Measurements from ENCODE around the gene B3GLCT. TPM values are rescaled to one million over a fixed set of nuclear protein-coding genes. Genes with fewer than 3 reads are reported as not detected.

B3GLCT gene
- total and polyA plus RNA-seq, 7 donors = 1.1 to 5.5 (median 2.8) TPM

DNA sequence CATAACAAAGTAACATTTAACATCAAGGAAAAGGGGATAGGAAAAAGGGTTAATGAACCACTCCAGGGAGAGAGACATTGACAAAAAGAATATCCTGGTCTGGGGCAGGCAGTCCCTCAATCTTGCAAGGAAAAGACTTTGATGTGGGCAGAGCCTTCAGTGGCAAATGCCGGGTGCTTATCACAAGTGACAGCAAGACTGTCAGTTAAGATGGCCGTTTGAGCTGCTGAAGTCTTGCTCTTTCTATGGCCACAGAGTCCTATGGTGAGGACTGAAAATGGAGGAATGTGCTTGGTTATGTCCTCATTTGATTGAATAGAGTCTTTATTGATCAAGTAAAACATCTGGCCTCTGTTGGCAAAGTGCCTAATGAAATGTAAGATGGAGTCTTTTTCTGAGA is 112.1 kb downstream of the B3GLCT start:
- intact Hi-C loops (cut with DNase I) = no loop called here
- Histone ChIP-seq H3K27me3 (ENCODE audit: insufficient read depth in 3 of 3, low read length in 2 of 3) (no peaks in the 10 kb centered on the region), H3K27ac (peak overlapping the region; percentile 83), H3K4me3 (no peak overlapping the region), H3K36me3 (ENCODE audit: insufficient read depth in 1 of 2, low read depth in 1 of 2) (no peaks in the 10 kb centered on the region), H3K4me1 (peaks cover 21% of the 10 kb centered on the region), H3K9me3 (no peaks in the 10 kb centered on the region)
- TF ChIP-seq, protein P1, sequence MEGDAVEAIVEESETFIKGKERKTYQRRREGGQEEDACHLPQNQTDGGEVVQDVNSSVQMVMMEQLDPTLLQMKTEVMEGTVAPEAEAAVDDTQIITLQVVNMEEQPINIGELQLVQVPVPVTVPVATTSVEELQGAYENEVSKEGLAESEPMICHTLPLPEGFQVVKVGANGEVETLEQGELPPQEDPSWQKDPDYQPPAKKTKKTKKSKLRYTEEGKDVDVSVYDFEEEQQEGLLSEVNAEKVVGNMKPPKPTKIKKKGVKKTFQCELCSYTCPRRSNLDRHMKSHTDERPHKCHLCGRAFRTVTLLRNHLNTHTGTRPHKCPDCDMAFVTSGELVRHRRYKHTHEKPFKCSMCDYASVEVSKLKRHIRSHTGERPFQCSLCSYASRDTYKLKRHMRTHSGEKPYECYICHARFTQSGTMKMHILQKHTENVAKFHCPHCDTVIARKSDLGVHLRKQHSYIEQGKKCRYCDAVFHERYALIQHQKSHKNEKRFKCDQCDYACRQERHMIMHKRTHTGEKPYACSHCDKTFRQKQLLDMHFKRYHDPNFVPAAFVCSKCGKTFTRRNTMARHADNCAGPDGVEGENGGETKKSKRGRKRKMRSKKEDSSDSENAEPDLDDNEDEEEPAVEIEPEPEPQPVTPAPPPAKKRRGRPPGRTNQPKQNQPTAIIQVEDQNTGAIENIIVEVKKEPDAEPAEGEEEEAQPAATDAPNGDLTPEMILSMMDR (IDR thresholded peaks at IDR 0.05) = no peak
- ATAC-seq = no peak
- WGBS, 3 donors = 81 to 96% (median 92%) methylated on average over 2 of the region's 2 CpGs
- no peak for DNase-seq

DNA sequence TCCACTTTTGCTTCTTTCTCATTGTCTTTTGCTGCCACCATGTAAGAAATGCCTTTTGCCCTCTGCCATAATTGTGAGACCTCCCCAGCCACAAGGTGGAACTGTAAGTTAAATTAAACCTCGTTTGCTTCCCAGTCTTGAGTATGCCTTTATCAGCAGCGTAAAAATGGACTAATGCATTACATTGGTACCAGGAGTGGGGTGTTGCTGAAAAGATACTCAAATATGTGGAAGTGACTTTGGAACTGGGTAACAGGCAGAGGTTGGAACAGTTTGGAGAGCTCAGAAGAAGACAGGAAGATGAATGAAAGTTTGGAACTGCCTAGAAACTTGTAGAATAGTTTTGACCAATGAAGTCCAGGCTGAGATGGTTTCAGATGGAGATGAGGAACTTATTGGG is 115.2 kb downstream of the B3GLCT start:
- intact Hi-C loops (cut with DNase I) = no loop called here
- peaks cover 21% of the 10 kb centered on the region for H3K4me1 ChIP-seq
- 93 to 96% (median 94%) methylated on average over 2 of the region's 2 CpGs for WGBS, 3 donors
- H3K36me3 ChIP-seq (ENCODE audit: insufficient read depth in 1 of 2, low read depth in 1 of 2) = peaks cover 0 to 13% of the 10 kb centered on the region in 2 donors
- DNase-seq (no peak), ATAC-seq (no peak)
- no peak overlapping the region for H3K27ac ChIP-seq
- TF ChIP-seq, protein P1 (IDR thresholded peaks at IDR 0.05) = no peak
- no peaks in the 10 kb centered on the region for H3K9me3 ChIP-seq
- H3K4me3 ChIP-seq = no peak overlapping the region
- H3K27me3 ChIP-seq (ENCODE audit: insufficient read depth in 3 of 3, low read length in 2 of 3) = no peaks in the 10 kb centered on the region

DNA sequence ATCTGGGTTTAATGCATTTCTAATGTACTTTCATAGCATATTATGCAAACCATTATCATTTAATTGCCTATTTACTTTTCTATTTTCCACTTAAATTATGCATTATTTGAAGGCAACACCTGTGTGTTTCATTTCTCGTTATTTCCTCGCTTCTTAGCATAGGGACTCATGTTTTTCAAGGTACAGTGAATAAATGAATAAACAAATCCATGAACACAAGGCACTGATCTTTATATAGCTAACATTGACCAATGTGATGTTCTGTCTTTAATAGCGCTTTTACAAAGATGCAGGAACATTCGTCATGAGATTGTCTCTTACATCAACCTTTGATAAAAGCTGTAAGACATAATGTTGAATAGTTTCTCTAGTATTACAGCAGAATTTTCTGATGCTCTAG is 121.2 kb downstream of the B3GLCT start:
- Histone ChIP-seq H3K36me3 (ENCODE audit: insufficient read depth in 1 of 2, low read depth in 1 of 2) (peaks cover 0 to 20% of the 10 kb centered on the region in 2 donors), H3K4me1 (no peaks in the 10 kb centered on the region), H3K27me3 (ENCODE audit: insufficient read depth in 3 of 3, low read length in 2 of 3) (no peaks in the 10 kb centered on the region), H3K4me3 (no peak overlapping the region), H3K27ac (no peak overlapping the region), H3K9me3 (no peaks in the 10 kb centered on the region)
- 96 to 97% (median 97%) methylated on average over 4 of the region's 4 CpGs for WGBS, 3 donors
- TF ChIP-seq, protein P1 (IDR thresholded peaks at IDR 0.05) = no peak
- intact Hi-C loops (cut with DNase I) = no loop called here
- no peak for ATAC-seq
- no peak for DNase-seq

DNA sequence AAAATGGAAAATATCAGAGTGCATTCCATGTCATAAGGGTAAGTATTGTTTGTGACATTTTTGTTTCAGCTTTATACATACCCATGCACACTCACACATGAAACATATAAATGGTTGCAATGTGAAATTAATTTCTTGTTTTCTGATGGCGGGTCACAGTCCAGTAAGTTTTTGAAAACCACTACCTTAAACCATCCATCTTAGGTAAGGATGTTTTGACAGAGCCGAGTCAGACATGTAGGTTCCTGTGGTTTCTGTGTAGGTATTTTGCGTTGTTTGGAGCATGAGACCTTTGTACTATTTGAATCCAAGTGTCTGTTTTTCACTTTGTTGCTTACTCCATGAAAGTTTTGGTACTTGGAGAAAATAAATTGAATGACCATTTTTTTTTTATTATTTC is 121.7 kb downstream of the B3GLCT start:
- no peak overlapping the region for H3K4me3 ChIP-seq
- intact Hi-C loops (cut with DNase I) = no loop called here
- peaks cover 0 to 20% of the 10 kb centered on the region in 2 donors for H3K36me3 ChIP-seq (ENCODE audit: insufficient read depth in 1 of 2, low read depth in 1 of 2)
- no peaks in the 10 kb centered on the region for H3K27me3 ChIP-seq (ENCODE audit: insufficient read depth in 3 of 3, low read length in 2 of 3)
- DNase-seq (no peak), ATAC-seq (no peak)
- H3K27ac ChIP-seq = no peak overlapping the region
- H3K9me3 ChIP-seq = no peaks in the 10 kb centered on the region
- 95 to 99% (median 96%) methylated on average over 3 of the region's 3 CpGs for WGBS, 3 donors
- TF ChIP-seq, protein P1 (IDR thresholded peaks at IDR 0.05) = no peak
- H3K4me1 ChIP-seq = no peaks in the 10 kb centered on the region

DNA sequence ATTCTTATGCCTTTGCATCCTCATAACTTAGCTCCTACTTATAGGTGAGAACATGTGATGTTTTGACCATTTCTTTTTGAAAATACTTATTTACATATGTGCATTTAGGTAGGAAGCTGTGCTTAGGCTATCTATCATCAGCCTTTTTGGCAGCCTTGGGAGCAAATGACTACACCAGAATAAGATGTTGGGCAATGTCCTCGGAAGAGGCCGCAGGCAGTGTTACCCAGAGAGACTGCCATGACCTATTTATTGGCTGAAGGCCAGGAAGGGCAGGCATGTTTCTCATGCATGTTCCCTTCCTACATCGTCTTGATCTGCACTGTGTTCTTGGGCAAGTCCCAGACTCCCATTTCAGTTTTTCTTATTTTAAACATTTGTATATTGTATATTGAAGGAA is 122.3 kb downstream of the B3GLCT start:
- DNase-seq = peak; percentile 53 to 67

More for the DNA sequence above, 122.3 kb downstream of the B3GLCT start:
- Histone ChIP-seq H3K9me3 (no peaks in the 10 kb centered on the region), H3K4me3 (no peak overlapping the region), H3K36me3 (ENCODE audit: insufficient read depth in 1 of 2, low read depth in 1 of 2) (peaks cover 0 to 20% of the 10 kb centered on the region in 2 donors), H3K27ac (no peak overlapping the region), H3K4me1 (no peaks in the 10 kb centered on the region), H3K27me3 (ENCODE audit: insufficient read depth in 3 of 3, low read length in 2 of 3) (no peaks in the 10 kb centered on the region)
- TF ChIP-seq, protein P1 (IDR thresholded peaks at IDR 0.05) = no peak
- intact Hi-C loops (cut with DNase I) = no loop called here
- peak; percentile 84 to 97 (median 88) for ATAC-seq
- 10 to 14% (median 11%) methylated on average over 3 of the region's 3 CpGs for WGBS, 3 donors
